ENCODE data around the gene GFPT1. TPM values are rescaled to one million over a fixed set of nuclear protein-coding genes. Genes with fewer than 3 reads are reported as not detected.

Gene GFPT1
- polyA plus RNA-seq, 1 donor (not counting 4 experiments of a cell fraction or from before 2014, with no cell fraction given) = 12.9 TPM

DNA sequence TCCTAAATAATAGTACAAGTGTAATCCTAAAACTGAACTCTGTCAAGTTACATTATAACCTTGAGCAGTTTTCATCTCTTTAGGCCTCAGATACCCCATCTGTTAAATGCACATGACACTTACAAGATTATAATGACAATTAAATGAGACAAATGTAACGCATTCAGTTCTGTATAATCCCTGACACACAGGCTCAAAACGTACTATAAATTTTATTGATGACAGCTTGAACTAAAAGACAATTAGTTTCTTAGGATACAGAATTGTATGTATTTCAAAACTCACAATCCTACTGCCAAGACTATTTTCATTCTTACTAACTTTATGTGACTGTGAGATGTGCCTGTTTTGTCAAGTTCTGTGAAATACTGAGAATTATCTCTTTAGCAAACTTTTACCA is 56.2 kb downstream of the GFPT1 start:
- Histone ChIP-seq H3K4me2 (ENCODE audit: control insufficient read depth, extremely low read depth, insufficient read depth, low read depth, low read length) (no peak overlapping the region), H3K36me3 (ENCODE audit: control insufficient read depth in 2 of 2, extremely low read depth in 1 of 2, insufficient read depth in 2 of 2, low read length in 2 of 2) (peaks cover 10 to 32% of the 10 kb centered on the region in 2 experiments), H2AFZ (ENCODE audit: control insufficient read depth, low read length) (no peak overlapping the region), H3K9me1 (ENCODE audit: control insufficient read depth, extremely low read depth, insufficient read depth, low read length) (no peaks in the 10 kb centered on the region), H3K4me1 (ENCODE audit: control insufficient read depth, extremely low read depth, insufficient read depth, low read length) (no peaks in the 10 kb centered on the region), H3K9ac (ENCODE audit: control insufficient read depth, extremely low read depth, insufficient read depth, low read length) (no peak overlapping the region), H3K27me3 (ENCODE audit: control insufficient read depth, extremely low read depth, insufficient read depth, low read length) (no peaks in the 10 kb centered on the region), H4K20me1 (ENCODE audit: control insufficient read depth, extremely low read depth, insufficient read depth, low read length) (no peaks in the 10 kb centered on the region), H3K9me3 (ENCODE audit: control insufficient read depth, low read depth, low read length) (no peaks in the 10 kb centered on the region), H3K4me3 (ENCODE audit: control insufficient read depth in 2 of 3, extremely low read depth in 1 of 3, insufficient read depth in 2 of 3, low read depth in 1 of 3, low read length in 3 of 3) (no peak overlapping the region), H3K79me2 (ENCODE audit: control insufficient read depth, insufficient read depth, low read length) (no peaks in the 10 kb centered on the region), H3K27ac (ENCODE audit: control insufficient read depth, insufficient read depth, low read length) (no peak overlapping the region)
- TF ChIP-seq EZH2 (IDR thresholded peaks at IDR 0.05; ENCODE audit: low read length) (no peak), CTCF (optimal IDR thresholded peaks at IDR 0.05 in 1 of 3, IDR thresholded peaks at IDR 0.05 in 1 of 3, conservative IDR thresholded peaks at IDR 0.05 in 1 of 3; ENCODE audit: extremely low read depth in 1 of 3, insufficient read depth in 2 of 3, low read length in 3 of 3) (no peak)
- dilution Hi-C loops (cut with MboI; ENCODE audit: extremely low pct_ligation_motif_present, low sequenced_read_pairs) = no loop called here
- FAIRE-seq (no peak), DNase-seq (ENCODE audit: low read depth, low spot score) (no peak)

DNA sequence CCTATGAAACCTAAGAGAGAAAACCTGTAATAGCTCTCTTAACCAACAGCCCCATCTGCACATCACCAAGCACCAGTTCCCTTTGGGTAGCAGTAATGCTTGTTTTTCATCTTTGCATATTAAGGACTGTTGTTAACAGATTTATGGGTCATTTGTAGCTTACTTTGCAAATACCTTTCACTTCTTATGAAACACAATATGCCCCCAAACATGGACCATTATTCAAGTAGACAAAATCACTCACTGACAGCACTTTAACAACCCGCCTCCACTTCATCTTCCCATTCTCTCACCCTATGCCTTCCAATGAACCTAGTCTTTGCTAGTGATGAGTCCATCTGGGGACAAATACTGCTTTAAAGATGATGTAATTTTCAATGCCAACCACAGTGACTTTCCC is 64.4 kb downstream of the GFPT1 start:
- Histone ChIP-seq H3K4me3 (ENCODE audit: control insufficient read depth in 2 of 3, extremely low read depth in 1 of 3, insufficient read depth in 2 of 3, low read depth in 1 of 3, low read length in 3 of 3) (no peak overlapping the region), H3K9me1 (ENCODE audit: control insufficient read depth, extremely low read depth, insufficient read depth, low read length) (no peaks in the 10 kb centered on the region), H3K9ac (ENCODE audit: control insufficient read depth, extremely low read depth, insufficient read depth, low read length) (no peak overlapping the region), H3K27me3 (ENCODE audit: control insufficient read depth, extremely low read depth, insufficient read depth, low read length) (no peaks in the 10 kb centered on the region), H3K4me2 (ENCODE audit: control insufficient read depth, extremely low read depth, insufficient read depth, low read depth, low read length) (no peak overlapping the region), H3K9me3 (ENCODE audit: control insufficient read depth, low read depth, low read length) (no peaks in the 10 kb centered on the region), H3K36me3 (ENCODE audit: control insufficient read depth in 2 of 2, extremely low read depth in 1 of 2, insufficient read depth in 2 of 2, low read length in 2 of 2) (peaks cover 6 to 10% of the 10 kb centered on the region in 2 experiments), H2AFZ (ENCODE audit: control insufficient read depth, low read length) (no peak overlapping the region), H3K4me1 (ENCODE audit: control insufficient read depth, extremely low read depth, insufficient read depth, low read length) (peaks cover 10% of the 10 kb centered on the region), H3K79me2 (ENCODE audit: control insufficient read depth, insufficient read depth, low read length) (no peaks in the 10 kb centered on the region), H4K20me1 (ENCODE audit: control insufficient read depth, extremely low read depth, insufficient read depth, low read length) (no peaks in the 10 kb centered on the region), H3K27ac (ENCODE audit: control insufficient read depth, insufficient read depth, low read length) (no peak overlapping the region)
- DNase-seq (ENCODE audit: low read depth, low spot score) = no peak
- no peak for TF ChIP-seq CTCF (optimal IDR thresholded peaks at IDR 0.05 in 1 of 3, IDR thresholded peaks at IDR 0.05 in 1 of 3, conservative IDR thresholded peaks at IDR 0.05 in 1 of 3; ENCODE audit: extremely low read depth in 1 of 3, insufficient read depth in 2 of 3, low read length in 3 of 3)
- TF ChIP-seq EZH2 (IDR thresholded peaks at IDR 0.05; ENCODE audit: low read length) = no peak
- dilution Hi-C loops (cut with MboI; ENCODE audit: extremely low pct_ligation_motif_present, low sequenced_read_pairs) = no loop called here
- FAIRE-seq = no peak

Data from keratinocyte (primary cell).